CD4-positive, alpha-beta T cell treated with Interleukin-10 for 1 hour (primary cell): ENCODE results near the gene ZC3H18.

Source experiments
- DNase-seq: peaks from one replicate; pipeline ENCODE4 v3.0.0-alpha.2; 2020

Gene ZC3H18

GRCh38 chr16:88533381-88533917 is 36.8 kb upstream of the ZC3H18 start:
- no peak for DNase-seq

- DNase-seq, result peak; percentile 83
Measured at GRCh38 chr16:88533932-88534637, 36.1 kb upstream of the ZC3H18 start.

GRCh38 chr16:88534638-88535190 is 35.5 kb upstream of the ZC3H18 start:
- peak; percentile 40 for DNase-seq

- DNase-seq, result no peak
Measured at GRCh38 chr16:88535191-88535856, 34.9 kb upstream of the ZC3H18 start.

- DNase-seq, result no peak
Measured at GRCh38 chr16:88535857-88536222, 34.4 kb upstream of the ZC3H18 start.

- no peak for DNase-seq
Measured at GRCh38 chr16:88536510-88536909, 33.7 kb upstream of the ZC3H18 start.

- DNase-seq, result no peak
Measured at GRCh38 chr16:88536971-88537751, 33.0 kb upstream of the ZC3H18 start.

- no peak for DNase-seq
Measured at GRCh38 chr16:88537859-88538258, 32.3 kb upstream of the ZC3H18 start.

- DNase-seq, result no peak
Measured at GRCh38 chr16:88538366-88539060, 31.7 kb upstream of the ZC3H18 start.

GRCh38 chr16:88539261-88539651 is 30.9 kb upstream of the ZC3H18 start:
- DNase-seq, result no peak

GRCh38 chr16:88539652-88540345 is 30.4 kb upstream of the ZC3H18 start:
- DNase-seq, result no peak

- DNase-seq, result no peak
Measured at GRCh38 chr16:88540346-88540977, 29.7 kb upstream of the ZC3H18 start.

- no peak for DNase-seq
Measured at GRCh38 chr16:88541831-88542616, 28.2 kb upstream of the ZC3H18 start.

GRCh38 chr16:88543230-88543813 is 26.9 kb upstream of the ZC3H18 start:
- DNase-seq, result no peak

- no peak for DNase-seq
Measured at GRCh38 chr16:88545781-88546180, 24.4 kb upstream of the ZC3H18 start.

GRCh38 chr16:88548131-88548874 is 21.9 kb upstream of the ZC3H18 start:
- no peak for DNase-seq

GRCh38 chr16:88548985-88549384 is 21.2 kb upstream of the ZC3H18 start:
- DNase-seq, result no peak

- no peak for DNase-seq
Measured at GRCh38 chr16:88549671-88550245, 20.4 kb upstream of the ZC3H18 start.

GRCh38 chr16:88550246-88550661 is 19.9 kb upstream of the ZC3H18 start:
- DNase-seq, result no peak
